Muscle of arm (tissue), 12 donors: Measurements from ENCODE around the gene ANXA2R. TPM values are rescaled to one million over a fixed set of nuclear protein-coding genes. Genes with fewer than 3 reads are reported as not detected.
"Not testable (repeated sequence)": the region's sequence is repeated elsewhere in the genome, so short reads cannot be mapped to it uniquely, and the experiment has no call there.

Experiments used
- DNase-seq: peaks from one replicate; pipeline ENCODE4 v3.0.0-alpha.2; 2013
- polyA plus RNA-seq, 12 donors: library from polyadenylated mRNA; unstranded; fragments of 120-200 nt; gene quantifications; one replicate each; pipeline ENCODE4 v1.2.1, GENCODE V29; 2013; ENCODE audit not compliant: insufficient read length in 12 of 12

Gene ANXA2R
- polyA plus RNA-seq, 12 donors, result 0.65 to 1.8 (median 0.79) TPM; not detected in 2

- no peak for DNase-seq
Observed at GRCh38 chr5:43036409-43036808, 3.7 kb downstream of the ANXA2R start.

DNA sequence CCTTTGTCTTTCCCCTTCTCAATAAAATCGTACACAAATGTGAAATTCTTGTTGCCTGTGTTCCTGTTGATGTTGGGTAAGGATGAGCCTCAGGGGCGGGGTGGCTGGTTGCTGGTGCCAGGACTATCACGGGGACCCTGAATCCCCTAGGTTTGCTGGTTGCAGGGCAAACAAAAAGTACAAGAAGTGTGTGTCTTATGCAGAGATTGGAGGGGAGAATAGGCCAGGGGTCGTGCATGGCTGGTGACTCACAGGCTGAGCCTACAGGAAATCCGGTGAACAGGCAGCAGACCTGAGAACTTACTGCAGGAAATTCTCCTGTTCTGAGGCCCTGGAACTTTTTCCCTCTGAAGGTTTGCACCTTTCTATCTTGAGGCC, 5.5 kb downstream of the ANXA2R start:
- no peak for DNase-seq

DNA sequence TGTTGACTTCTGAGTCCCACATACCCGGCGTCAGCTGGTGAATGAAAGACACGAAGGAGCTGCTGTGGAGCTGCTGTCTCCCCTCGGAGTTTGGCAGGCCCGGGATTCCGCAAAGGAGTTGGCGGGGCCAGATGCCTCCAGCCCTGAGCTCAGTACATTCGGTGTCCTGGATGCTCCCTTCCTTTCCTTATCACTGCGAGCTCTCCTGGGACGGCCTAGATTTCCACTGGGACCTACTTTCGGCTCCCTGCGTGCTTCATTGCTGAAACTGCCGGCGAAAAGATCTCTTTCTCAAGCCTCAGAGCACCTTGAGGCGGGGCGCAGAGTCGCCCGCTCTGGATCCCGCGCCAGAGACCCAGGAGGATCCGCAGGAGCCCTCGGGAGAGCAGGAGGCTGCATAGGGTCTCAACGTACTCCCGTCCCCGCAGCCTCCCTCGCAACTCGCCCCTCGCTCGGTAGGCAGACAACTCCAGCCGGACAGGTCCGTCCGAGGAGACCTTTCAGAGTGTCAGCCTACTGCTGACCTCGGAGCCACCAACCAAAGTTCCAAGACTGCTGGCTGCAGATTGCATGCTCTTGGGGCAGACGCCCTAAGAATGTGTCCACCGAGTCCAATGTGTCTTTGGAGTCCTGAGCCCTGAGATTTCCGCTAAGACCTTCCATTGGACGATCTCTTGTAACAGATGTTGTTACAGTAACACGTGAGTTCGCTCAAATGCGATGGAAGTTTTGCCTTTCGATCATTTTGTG, 6.1 kb downstream of the ANXA2R start:
- DNase-seq, result no peak

- no peak for DNase-seq
Observed at GRCh38 chr5:43027054-43027785, 12.9 kb downstream of the ANXA2R start.

DNA sequence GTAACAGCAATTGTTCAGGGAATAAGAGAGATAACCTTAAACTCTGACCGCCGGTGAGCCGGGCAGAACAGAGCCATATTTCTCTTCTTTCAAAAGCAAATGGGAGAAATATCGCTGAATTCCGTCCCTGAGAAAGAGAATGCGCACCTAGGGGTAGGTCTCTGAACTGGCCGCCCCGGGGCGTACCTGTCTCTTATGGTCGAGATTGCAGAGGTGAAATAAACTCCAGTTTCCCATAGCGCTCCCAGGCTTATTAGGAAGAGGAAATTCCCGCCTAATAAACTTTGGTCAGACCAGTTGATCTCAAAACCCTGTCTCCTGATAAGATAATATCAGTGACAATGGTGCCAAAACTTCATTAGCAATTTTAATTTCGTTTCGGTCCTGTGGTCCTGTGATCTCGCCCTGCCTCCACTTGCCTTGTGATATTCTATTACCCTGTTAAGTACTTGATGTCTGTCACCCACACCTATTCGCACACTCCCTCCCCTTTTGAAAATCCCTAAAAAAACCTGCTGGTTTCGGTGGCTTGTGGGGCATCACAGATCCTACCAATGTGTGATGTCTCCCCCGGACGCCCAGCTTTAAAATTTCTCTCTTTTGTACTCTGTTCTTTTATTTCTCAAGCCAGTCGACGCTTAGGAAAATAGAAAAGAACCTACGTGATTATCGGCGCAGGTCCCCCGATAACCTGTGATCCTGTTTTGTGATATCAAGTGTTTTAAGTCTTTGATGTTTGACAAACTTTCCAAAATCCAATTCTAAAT, 14.8 kb downstream of the ANXA2R start:
- DNase-seq, result not testable (repeated sequence)

DNA sequence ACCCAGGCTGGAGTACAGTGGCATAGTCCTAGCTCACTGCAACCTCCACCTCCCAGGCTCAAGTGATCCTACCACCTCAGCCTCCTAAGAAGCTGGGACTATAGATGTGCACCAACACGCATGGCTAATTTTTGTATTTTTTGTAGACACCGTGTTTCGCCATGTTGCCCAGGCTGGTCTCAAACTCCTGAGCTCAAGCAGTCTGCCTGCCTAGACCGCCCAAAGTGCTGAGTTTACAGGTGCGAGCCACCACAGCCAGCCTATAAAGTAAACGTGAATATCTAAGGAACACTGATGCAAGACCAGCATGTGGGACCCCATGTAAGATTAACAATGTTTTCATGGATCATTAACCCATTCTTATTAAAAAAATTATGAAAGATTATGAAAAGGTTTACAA, 15.9 kb downstream of the ANXA2R start:
- DNase-seq, result no peak

GRCh38 chr5:43021151-43021550, 19.0 kb downstream of the ANXA2R start:
- no peak for DNase-seq

GRCh38 chr5:43020399-43020746, 19.7 kb downstream of the ANXA2R start:
- DNase-seq, result no peak

GRCh38 chr5:43019614-43020398, 20.3 kb downstream of the ANXA2R start:
- peak; percentile 56 for DNase-seq

- DNase-seq, result peak; percentile 38
Observed at GRCh38 chr5:43019291-43019613, 20.9 kb downstream of the ANXA2R start.

DNA sequence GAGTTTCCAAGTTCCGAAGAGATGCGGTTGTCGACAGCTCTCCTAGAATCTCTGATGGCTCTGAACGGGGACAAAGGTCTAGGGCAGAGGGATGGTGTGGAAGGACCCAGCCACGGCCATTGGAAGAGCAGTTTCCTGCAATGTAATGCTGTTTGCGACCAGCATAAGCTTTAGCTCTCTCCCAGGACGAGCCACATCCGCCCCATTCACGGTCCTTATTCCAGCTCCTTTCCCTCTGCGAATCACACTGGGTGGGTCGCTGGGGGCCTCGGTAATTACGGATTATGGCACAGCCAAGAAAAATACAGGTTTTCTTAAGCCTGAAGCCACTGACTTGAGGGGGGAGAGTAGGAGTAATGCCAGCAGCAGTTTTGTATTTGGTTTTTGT, 22.7 kb downstream of the ANXA2R start:
- no peak for DNase-seq

- DNase-seq, result no peak
Observed at GRCh38 chr5:43016217-43016779, 23.8 kb downstream of the ANXA2R start.

- DNase-seq, result no peak
Observed at GRCh38 chr5:43014522-43014921, 25.6 kb downstream of the ANXA2R start.

DNA sequence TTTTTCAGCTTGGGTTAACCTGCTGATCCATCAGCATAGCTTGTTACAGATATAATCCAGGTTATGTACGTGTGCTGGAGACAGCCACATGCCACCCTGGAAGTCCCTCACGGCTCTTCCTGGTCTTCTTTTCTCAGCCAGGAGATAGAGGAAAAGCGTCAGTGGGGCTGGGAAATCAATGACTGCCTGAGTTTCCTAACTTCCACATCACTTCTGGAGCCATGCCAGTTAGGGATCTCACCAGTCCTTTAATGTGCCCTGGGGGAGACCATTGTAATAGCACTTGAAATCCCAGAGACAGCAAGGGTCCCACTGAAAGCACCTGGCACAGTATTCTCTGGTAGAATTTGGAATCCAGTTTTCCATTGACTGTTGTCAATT, 29.2 kb downstream of the ANXA2R start:
- DNase-seq, result no peak

GRCh38 chr5:43008363-43009153, 31.6 kb downstream of the ANXA2R start:
- peak; percentile 84 for DNase-seq

- DNase-seq, result peak; percentile 47
Observed at GRCh38 chr5:43007911-43008362, 32.2 kb downstream of the ANXA2R start.

DNA sequence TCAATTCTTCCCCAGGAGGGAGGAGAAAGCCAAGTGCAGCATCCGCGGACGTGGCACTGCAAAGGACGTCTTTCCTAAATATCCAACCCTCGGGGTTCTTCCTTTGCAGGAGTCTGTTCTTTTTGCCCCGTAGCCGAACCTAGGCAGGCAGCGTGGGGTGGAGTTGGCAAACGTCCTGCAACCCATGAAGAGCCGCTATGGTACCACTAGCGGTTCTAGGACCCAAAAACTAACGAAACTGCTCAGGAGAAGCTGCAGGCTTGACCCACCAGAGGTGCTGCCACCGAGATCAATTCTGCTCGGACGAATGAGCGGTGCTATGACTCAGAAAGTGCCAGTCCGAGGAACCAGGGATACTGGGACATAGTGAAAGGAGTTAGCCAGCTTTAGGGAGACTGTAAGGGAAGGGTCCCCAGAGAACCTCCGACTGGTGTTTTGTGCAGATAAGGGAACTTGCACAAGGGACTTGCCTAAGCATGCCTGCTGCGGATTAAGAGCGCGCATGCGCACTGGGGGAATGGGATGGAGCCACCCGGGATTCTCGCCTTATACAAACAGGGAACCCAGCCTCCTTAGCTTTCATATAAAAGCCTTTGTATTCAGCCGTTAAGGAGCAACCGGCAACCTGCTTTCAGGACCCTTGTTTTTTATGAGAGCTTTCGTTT, 32.7 kb downstream of the ANXA2R start:
- peak; percentile 80 for DNase-seq

- DNase-seq, result no peak
Observed at GRCh38 chr5:43006424-43007202, 33.5 kb downstream of the ANXA2R start.

DNA sequence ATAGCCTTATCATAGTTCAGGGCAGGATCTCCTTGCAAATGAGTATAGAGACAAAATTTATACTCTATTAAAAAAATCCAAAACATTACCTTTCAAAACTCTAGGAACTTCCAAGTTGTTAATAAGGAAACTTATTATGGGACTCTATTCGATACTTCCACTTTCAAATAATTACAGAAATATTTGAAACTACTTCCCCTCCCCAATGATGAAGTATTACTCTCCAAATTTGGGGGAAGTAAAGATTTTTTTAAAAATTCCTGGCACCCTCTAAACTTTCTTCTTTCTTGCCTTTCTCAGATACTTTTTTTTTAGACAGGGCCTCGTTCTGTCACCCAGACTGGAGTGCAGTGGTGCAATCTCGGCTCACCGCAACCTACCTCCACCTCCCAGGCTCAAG, 35.1 kb downstream of the ANXA2R start:
- no peak for DNase-seq
